Breast epithelium (tissue), 4 donors: ENCODE results near the gene AHDC1. TPM values are rescaled to one million over a fixed set of nuclear protein-coding genes. Genes with fewer than 3 reads are reported as not detected.

ENCODE experiments used
- DNase-seq, 2 donors: peaks; one replicate each; pipeline ENCODE4 v3.0.0-alpha.2; 2019; ENCODE audit warnings: low spot score in 2 of 2
- H3K27ac ChIP-seq, 2 donors: fragments of 200-600 bp; sonication (generic) in 1 of 2; one replicate each; pipeline ENCODE4 v1.5.1; 2016 to 2019; ENCODE audit warnings: mild to moderate bottlenecking in 1 of 2
- H3K27me3 ChIP-seq, 2 donors: fragments of 200-600 bp; sonication (generic) in 1 of 2; one replicate each; pipeline versions ENCODE4 v1.5.1 to v1.6.0; 2017 to 2019; ENCODE audit warnings: control low read depth in 1 of 2, mild to moderate bottlenecking in 1 of 2
- H3K36me3 ChIP-seq: fragments of 200-600 bp; one replicate; pipeline ENCODE4 v1.5.1; 2019
- H3K4me1 ChIP-seq, 2 donors: fragments of 200-600 bp; sonication (generic); one replicate each; pipeline ENCODE4 v1.5.1; 2016 to 2019; ENCODE audit warnings: control low read depth in 1 of 2
- H3K4me3 ChIP-seq, 3 donors: fragments of 200-600 bp; sonication (generic); 1 replicate in 2 of 3; 2 replicates in 1 of 3; pipeline ENCODE4 v1.5.1; 2016 to 2019; ENCODE audit warnings: mild to moderate bottlenecking in 3 of 3, moderate library complexity in 2 of 3
- H3K9me3 ChIP-seq, 2 donors: fragments of 200-600 bp; sonication (generic) in 1 of 2; one replicate each; pipeline ENCODE4 v1.5.1; 2016 to 2019; ENCODE audit warnings: control low read depth in 1 of 2
- POLR2A ChIP-seq: fragments of 450-650 bp; IDR thresholded peaks from one replicate; pipeline ENCODE4 v1.6.1; 2016; ENCODE audit warnings: antibody characterized with exemption, mild to moderate bottlenecking, moderate library complexity
- POLR2AphosphoS5 ChIP-seq, 3 donors: sonication (generic); formaldehyde crosslinking; IDR thresholded peaks; one replicate each; pipeline ENCODE4 v1.6.1; 2017; ENCODE audit warnings: antibody characterized with exemption in 3 of 3
- intact Hi-C: fragments of 100-400 bp; cut with DNase I; formaldehyde crosslinking; loops from one replicate; pipeline ENCODE4 v1.15.1; 2023; ENCODE audit warnings: low total_unique reads
- total RNA-seq, 3 donors: library from RNA; depleted of rRNA; stranded (reverse); fragments of >200 nt; gene quantifications; one replicate each; pipeline ENCODE4 v1.1.0, GENCODE V29; 2016
- TF ChIP-seq, protein P1 (sequence below), 3 donors: fragments of 450-650 bp; IDR thresholded peaks; one replicate each; pipeline ENCODE4 v1.5.1; 2016 to 2017; ENCODE audit warnings: antibody characterized with exemption in 3 of 3, mild to moderate bottlenecking in 3 of 3, moderate library complexity in 3 of 3

The AHDC1 gene
- total RNA-seq, 3 donors from 2014 or later: 10.7 to 17.1 (median 15.4) TPM

DNA sequence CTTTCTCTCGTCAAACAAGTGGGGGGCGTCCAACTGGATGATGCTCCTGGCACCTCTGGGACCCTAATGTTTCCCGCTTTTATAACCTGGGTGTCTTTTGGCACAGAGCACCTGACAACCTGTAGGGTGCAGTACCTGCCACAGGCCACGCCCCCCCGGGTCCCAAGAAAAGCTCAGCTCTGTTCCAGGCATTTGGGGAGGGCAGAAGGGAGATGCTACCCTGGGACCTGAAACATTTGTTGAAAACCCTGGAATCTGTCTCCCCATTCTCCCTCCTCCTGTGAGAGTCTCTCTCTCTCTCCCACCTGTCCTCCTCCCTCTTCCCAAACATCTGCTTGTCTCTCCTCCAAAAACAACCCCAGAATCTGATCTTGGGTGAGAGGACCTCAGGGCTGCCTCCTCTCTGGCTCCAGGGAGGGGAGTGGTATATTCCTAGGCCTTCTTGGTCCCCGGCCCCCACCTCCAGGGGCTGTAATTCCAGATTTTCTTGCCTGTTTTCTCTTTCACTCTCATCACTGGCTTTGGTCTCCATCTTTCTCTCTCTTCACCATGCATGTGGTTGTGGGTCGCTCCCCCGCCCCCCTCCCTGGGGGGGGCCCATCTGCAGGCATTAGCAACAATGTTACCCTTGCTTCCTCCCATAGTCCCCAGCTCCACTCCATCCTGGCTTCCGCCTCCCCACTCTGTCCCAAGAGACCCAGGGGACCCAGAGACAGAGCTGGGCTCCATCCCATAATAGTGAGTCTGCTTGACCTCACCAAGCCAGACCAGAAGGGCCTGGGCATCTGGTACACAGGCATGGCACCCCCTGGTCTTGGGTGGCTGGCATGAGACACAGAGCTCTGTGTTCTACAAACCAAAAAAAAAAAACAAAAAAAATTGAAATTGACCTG, 4.1 kb downstream of the AHDC1 start:
- no peaks in the 10 kb centered on the region for H3K9me3 ChIP-seq
- H3K27me3 ChIP-seq: no peaks in the 10 kb centered on the region
- no peaks in the 10 kb centered on the region for H3K36me3 ChIP-seq
- intact Hi-C loops: loop anchor here (5.0 to 10.0 kb wide), 2 partner anchors 43 to 205 kb away; partner anchors contain the start of gene GPR3
- TF ChIP-seq POLR2A (no peak), POLR2AphosphoS5 (IDR thresholded peaks at IDR 0.05) (no peak)
- TF ChIP-seq, protein P1, sequence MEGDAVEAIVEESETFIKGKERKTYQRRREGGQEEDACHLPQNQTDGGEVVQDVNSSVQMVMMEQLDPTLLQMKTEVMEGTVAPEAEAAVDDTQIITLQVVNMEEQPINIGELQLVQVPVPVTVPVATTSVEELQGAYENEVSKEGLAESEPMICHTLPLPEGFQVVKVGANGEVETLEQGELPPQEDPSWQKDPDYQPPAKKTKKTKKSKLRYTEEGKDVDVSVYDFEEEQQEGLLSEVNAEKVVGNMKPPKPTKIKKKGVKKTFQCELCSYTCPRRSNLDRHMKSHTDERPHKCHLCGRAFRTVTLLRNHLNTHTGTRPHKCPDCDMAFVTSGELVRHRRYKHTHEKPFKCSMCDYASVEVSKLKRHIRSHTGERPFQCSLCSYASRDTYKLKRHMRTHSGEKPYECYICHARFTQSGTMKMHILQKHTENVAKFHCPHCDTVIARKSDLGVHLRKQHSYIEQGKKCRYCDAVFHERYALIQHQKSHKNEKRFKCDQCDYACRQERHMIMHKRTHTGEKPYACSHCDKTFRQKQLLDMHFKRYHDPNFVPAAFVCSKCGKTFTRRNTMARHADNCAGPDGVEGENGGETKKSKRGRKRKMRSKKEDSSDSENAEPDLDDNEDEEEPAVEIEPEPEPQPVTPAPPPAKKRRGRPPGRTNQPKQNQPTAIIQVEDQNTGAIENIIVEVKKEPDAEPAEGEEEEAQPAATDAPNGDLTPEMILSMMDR (IDR thresholded peaks at IDR 0.05): no peak
- peak overlapping the region in 2 of 3 donors; percentile 28 to 49 for H3K4me3 ChIP-seq
- no peak for DNase-seq
- H3K4me1 ChIP-seq: peaks cover 39 to 40% of the 10 kb centered on the region in 2 donors
- H3K27ac ChIP-seq: peak overlapping the region; percentile 92 to 94

DNA sequence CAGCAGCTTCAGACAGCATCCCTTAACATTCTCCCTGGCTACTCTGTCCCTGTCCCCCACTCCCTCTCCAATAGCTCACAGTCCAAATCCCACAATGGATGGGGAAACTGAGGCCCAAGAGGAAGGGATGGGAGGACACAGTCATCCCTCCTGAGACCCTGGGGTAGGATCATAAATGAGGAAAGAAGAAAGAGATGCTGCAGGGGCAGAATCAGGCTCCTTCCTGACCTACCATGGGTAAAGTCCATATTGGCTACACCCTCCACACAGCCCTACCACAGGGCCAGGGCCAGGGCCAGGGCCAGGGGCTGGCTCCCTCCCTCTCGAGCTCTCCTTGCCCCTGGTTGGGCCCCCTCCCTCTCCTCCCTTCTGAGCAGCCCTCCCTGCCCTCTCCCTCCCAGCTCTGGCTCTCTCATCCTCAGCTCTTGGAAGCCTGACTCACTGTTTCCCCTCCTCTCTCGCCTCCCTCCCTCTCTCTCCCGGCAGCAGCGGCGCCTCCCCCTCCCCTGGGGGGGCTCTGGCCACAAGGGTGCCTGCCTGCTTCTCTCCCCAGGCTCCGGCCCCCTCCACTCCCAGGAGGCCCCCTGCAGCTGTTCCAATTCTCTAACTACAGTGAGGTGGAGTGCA, 4.9 kb downstream of the AHDC1 start:
- H3K27ac ChIP-seq: peak overlapping the region; percentile 92 to 94
- no peak for DNase-seq
- peak overlapping the region in 2 of 3 donors; percentile 28 to 49 for H3K4me3 ChIP-seq
- H3K27me3 ChIP-seq: no peaks in the 10 kb centered on the region
- intact Hi-C loops: no loop called here
- peaks cover 40 to 47% of the 10 kb centered on the region in 2 donors for H3K4me1 ChIP-seq
- no peaks in the 10 kb centered on the region for H3K9me3 ChIP-seq
- no peaks in the 10 kb centered on the region for H3K36me3 ChIP-seq
- peak in 1 of 3 donors; percentile 37 for TF ChIP-seq POLR2AphosphoS5 (IDR thresholded peaks at IDR 0.05)
- TF ChIP-seq POLR2A: no peak

DNA sequence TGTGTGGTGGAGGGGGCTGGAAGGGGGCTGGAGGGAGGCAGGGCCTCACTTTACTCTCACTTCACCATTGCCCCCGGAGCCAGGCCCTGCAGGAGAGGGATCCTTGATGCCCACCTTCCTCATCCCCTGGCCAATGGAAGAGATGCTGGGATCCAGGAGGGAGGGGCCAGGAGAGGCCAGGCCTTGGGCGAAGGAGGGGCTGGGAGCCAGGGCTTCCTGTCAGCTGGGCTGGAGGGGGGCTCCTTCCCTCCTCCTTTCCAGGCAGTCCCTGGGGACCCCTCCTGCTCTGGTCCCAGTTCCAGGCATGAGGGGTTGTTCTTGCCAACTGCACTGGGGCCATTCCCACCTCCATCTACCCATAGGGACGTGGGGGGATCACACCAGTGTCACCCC, 5.7 kb downstream of the AHDC1 start:
- Histone ChIP-seq H3K4me3 (peak overlapping the region in 2 of 3 donors; percentile 7 to 49), H3K36me3 (no peaks in the 10 kb centered on the region), H3K9me3 (no peaks in the 10 kb centered on the region), H3K27me3 (no peaks in the 10 kb centered on the region), H3K27ac (peak overlapping the region; percentile 92 to 94), H3K4me1 (peaks cover 40 to 55% of the 10 kb centered on the region in 2 donors)
- TF ChIP-seq POLR2A (no peak), POLR2AphosphoS5 (IDR thresholded peaks at IDR 0.05) (no peak)
- TF ChIP-seq, protein P1 (IDR thresholded peaks at IDR 0.05): no peak
- DNase-seq: no peak
- intact Hi-C loops: no loop called here

DNA sequence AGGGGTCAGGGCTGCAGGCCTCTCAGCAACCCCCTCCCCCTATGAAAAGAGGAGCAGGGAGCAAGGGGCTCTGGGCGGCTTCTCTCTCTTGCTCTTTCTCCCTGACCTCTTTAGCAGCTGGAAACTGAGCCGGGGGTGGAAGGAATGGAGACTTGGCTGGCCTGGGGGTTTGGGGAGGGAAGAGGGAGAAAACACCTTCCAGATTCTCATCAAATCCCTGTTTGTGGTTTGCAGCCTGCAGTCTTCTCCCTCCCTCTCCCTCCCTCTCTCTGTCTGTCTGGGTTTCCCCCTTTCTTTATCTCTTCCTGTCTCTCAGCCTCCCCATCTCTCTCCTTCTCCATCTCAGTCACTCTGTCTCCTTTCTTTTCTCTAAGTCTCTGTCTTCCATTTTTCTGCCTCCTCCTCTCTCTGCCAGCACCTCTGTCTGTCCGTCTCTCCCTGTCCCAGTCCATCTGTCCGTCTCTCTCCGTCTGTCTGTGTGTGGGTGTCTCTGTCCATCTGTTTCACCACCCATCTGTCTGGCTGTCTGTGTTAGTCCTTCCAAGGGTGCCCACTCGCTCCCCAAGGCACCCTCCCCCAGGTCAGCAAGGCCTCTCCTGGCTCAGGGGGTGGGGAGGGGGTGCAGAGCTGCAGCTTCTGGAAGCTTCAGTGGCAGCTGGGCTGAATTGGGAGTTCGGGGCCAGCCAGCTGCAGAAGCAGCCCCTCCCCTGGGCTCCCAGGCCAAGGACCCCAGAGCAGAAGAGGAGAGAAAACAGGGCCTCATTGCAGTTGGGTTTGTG, 6.2 kb downstream of the AHDC1 start:
- Histone ChIP-seq H3K36me3 (no peaks in the 10 kb centered on the region), H3K27ac (peak overlapping the region; percentile 93 to 94), H3K4me3 (peak overlapping the region in 2 of 3 donors; percentile 7 to 49), H3K27me3 (no peaks in the 10 kb centered on the region), H3K9me3 (no peaks in the 10 kb centered on the region), H3K4me1 (peaks cover 40 to 55% of the 10 kb centered on the region in 2 donors)
- intact Hi-C loops: no loop called here
- no peak for TF ChIP-seq POLR2A
- TF ChIP-seq POLR2AphosphoS5 (IDR thresholded peaks at IDR 0.05): no peak
- TF ChIP-seq, protein P1 (IDR thresholded peaks at IDR 0.05): no peak
- DNase-seq: no peak

DNA sequence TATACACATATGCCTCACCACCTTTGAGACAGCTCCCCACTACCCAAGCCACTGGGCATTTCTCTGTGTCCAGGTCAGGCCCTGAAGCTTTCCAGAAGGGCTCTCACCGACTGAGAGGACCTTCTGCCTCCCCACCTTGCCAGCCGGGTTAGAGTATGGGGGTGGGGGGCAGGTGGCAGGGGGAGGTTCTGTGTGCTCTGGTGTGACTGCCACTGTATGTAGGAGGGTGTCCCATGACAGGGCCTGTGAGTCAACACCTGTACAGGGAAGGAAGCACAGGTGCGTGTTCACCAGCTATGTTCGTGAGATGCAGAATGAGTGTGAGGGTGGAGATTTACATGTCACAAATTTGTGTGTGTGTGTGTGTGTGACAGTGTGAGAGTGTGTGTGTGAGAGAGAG, 7.0 kb downstream of the AHDC1 start:
- H3K27me3 ChIP-seq: no peaks in the 10 kb centered on the region
- H3K4me1 ChIP-seq: peaks cover 40 to 55% of the 10 kb centered on the region in 2 donors
- no peaks in the 10 kb centered on the region for H3K9me3 ChIP-seq
- no peak for TF ChIP-seq POLR2AphosphoS5 (IDR thresholded peaks at IDR 0.05)
- TF ChIP-seq, protein P1 (IDR thresholded peaks at IDR 0.05): no peak
- no peak for TF ChIP-seq POLR2A
- no peak for DNase-seq
- H3K27ac ChIP-seq: peak overlapping the region in 1 of 2 donors; percentile 93
- H3K36me3 ChIP-seq: no peaks in the 10 kb centered on the region
- intact Hi-C loops: no loop called here
- H3K4me3 ChIP-seq: peak overlapping the region in 1 of 3 donors; percentile 31
